Liver (tissue), 2 donors: ENCODE data around the gene HOXB9.

Experiments
- MAX ChIP-seq: IDR thresholded peaks from 2 replicates; pipeline ENCODE4 v1.6.1; 2016; ENCODE audit warnings: antibody characterized with exemption
- RXRA ChIP-seq, 2 donors: IDR thresholded peaks; 2 replicates each; pipeline ENCODE4 v1.6.1; 2017 to 2018; ENCODE audit warnings: antibody characterized with exemption in 2 of 2, mild to moderate bottlenecking in 1 of 2
- donor health status: healthy.

DNA sequence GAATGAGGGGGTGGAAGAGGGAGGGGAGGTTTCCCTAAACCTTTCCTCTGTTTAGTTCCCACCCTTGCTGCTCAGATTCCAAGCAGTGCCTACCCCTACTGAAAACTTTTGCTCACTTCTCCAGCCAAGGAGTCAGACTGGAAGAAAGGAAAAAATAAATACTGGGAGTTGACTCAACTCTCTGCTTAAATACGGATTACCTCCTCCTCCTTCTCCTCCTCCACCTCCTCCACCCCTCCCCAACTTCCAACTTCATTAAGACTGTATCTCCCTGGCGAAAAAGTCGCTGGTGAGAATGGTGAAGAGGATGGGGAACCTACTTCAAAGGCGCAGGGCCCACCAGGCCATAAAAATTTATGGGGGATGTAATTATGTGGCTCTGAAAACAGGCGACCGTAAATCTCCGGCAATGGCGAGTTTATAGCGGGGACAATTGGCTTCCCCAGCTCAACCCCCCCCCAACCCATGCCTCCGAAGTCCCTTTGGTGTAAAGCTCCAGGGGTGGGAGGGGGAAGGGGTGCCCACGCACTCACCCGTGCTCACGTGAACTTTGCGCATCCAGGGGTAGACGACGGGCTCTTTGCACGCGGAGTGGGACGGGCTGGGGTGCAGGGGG lies 48.7 kb downstream of the HOXB9 start:
- TF ChIP-seq MAX, result no peak
- TF ChIP-seq RXRA (IDR thresholded peaks at IDR 0.05), result no peak
